Esophagus muscularis mucosa (tissue), 4 donors: Measurements from ENCODE around the gene TCF3.

Source experiments
- EP300 ChIP-seq: sonication (generic); formaldehyde crosslinking; IDR thresholded peaks from one replicate; pipeline ENCODE4 v1.6.1; 2017; ENCODE audit warnings: antibody characterized with exemption
- POLR2A ChIP-seq: fragments of 450-650 bp; IDR thresholded peaks from one replicate; pipeline ENCODE4 v1.6.1; 2017; ENCODE audit warnings: antibody characterized with exemption, moderate library complexity, mild to moderate bottlenecking, low read depth
- TF ChIP-seq, protein P1 (sequence below), 3 experiments: fragments of 200-600 bp in 2 of 3; fragments of 450-650 bp in 1 of 3; sonication (generic) in 2 of 3; IDR thresholded peaks; one replicate each; pipeline ENCODE4 v1.5.1; 2017 to 2019; ENCODE audit warnings: antibody characterized with exemption in 3 of 3, mild to moderate bottlenecking in 2 of 3, moderate library complexity in 1 of 3

DNA sequence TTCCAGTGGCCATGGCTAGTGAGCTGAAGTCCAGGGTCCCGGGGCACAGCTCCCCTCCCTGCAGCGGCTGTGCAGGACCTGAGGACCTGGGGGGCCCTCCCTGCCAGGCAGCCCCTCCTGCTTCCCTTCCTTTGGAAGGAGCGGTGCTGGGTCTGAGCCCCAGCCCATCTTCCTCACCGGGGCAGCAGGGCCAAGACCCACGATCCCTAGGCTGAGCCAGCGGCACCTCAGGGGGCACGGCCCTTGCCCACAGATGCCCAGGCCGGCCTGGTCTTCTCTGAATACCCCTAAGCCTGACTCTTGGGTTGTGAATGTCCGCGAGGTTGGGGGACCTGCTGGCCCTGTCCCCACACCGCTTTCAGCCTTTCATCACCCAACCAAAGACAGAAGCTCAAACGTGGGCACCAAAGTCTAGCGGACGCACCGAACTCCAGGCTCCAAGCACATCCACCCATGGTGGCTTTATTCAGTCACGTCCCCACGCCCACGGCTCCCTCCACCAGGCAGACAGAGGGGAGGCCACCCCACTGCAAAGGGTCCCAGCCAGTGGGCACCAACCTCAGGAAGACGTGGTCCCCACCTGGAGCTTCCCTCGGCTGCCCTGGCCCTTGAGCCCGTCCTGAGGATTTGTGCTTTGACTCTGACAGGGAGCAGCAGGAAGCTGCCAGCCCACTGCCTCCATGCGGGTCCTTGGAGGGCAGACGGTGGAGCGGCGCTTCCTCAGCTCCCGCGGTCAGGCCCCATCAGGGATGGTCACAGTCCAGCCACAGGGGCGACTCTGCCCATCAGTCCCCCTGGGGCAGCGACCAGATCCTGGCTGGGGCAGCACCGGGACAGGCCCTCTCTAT, 75.9 kb downstream of the TCF3 start:
- TF ChIP-seq POLR2A = no peak
- TF ChIP-seq, protein P1, sequence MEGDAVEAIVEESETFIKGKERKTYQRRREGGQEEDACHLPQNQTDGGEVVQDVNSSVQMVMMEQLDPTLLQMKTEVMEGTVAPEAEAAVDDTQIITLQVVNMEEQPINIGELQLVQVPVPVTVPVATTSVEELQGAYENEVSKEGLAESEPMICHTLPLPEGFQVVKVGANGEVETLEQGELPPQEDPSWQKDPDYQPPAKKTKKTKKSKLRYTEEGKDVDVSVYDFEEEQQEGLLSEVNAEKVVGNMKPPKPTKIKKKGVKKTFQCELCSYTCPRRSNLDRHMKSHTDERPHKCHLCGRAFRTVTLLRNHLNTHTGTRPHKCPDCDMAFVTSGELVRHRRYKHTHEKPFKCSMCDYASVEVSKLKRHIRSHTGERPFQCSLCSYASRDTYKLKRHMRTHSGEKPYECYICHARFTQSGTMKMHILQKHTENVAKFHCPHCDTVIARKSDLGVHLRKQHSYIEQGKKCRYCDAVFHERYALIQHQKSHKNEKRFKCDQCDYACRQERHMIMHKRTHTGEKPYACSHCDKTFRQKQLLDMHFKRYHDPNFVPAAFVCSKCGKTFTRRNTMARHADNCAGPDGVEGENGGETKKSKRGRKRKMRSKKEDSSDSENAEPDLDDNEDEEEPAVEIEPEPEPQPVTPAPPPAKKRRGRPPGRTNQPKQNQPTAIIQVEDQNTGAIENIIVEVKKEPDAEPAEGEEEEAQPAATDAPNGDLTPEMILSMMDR (IDR thresholded peaks at IDR 0.05) = no peak
- TF ChIP-seq EP300 = no peak
